CD4-positive, alpha-beta memory T cell (primary cell): ENCODE measurements around the gene VPS13D. TPM values are rescaled to one million over a fixed set of nuclear protein-coding genes. Genes with fewer than 3 reads are reported as not detected.
A peak's percentile ranks its signal among the peaks of the same experiment; 100 is the strongest.

ENCODE experiments used
- CTCF ChIA-PET: fragments of 350-600 bp; sonication (Branson Sonifier 250); formaldehyde crosslinking; loops from one replicate; lab custom pipeline; 2021; ENCODE audit warnings: inconsistent platforms; ENCODE audit not compliant: partially characterized antibody; lab: Charles Lee
- POLR2A ChIA-PET: fragments of 350-600 bp; sonication (Branson Sonifier 250); formaldehyde crosslinking; loops from one replicate; lab custom pipeline; 2021; ENCODE audit not compliant: partially characterized antibody; lab: Charles Lee
- DNase-seq, 5 donors: peaks; one replicate each; pipeline versions ENCODE4 v3.0.0 to v3.0.0-alpha.2; 2020 to 2022; ENCODE audit warnings: mixed read lengths in 1 of 5
- H3K27ac ChIP-seq: one replicate; pipeline ENCODE4 v1.7.0; 2013; ENCODE audit warnings: low read depth, low read length
- H3K27me3 ChIP-seq: 2 replicates; pipeline ENCODE4 v1.7.0; 2013; ENCODE audit warnings: mild to moderate bottlenecking, low read length, moderate library complexity; ENCODE audit not compliant: insufficient read depth
- H3K36me3 ChIP-seq: 2 replicates; pipeline ENCODE4 v1.7.0; 2013; ENCODE audit warnings: mild to moderate bottlenecking, low read length, moderate library complexity; ENCODE audit not compliant: insufficient read depth
- H3K4me1 ChIP-seq: 2 replicates; pipeline ENCODE4 v1.7.0; 2013; ENCODE audit warnings: mild to moderate bottlenecking, low read length, moderate library complexity; ENCODE audit not compliant: insufficient read depth
- H3K4me3 ChIP-seq, 2 donors: one replicate each; pipeline ENCODE4 v1.7.0; 2013; ENCODE audit warnings: low read length in 2 of 2, mild to moderate bottlenecking in 1 of 2
- H3K9me3 ChIP-seq, 2 donors: one replicate each; pipeline ENCODE4 v1.7.0; 2013; ENCODE audit warnings: low read length in 2 of 2, control low read depth in 1 of 2; ENCODE audit not compliant: control insufficient read depth in 1 of 2
- H3K27ac Mint-ChIP-seq, 7 donors: one replicate each; pipeline ENCODE4 v1.8.0; 2020 to 2021; ENCODE audit warnings: mixed read lengths in 7 of 7, mild to moderate bottlenecking in 6 of 7, inconsistent platforms in 3 of 7, moderate library complexity in 3 of 7
- H3K27me3 Mint-ChIP-seq, 2 donors: one replicate each; pipeline ENCODE4 v1.8.0; 2020 to 2021; ENCODE audit warnings: mixed read lengths in 2 of 2
- H3K36me3 Mint-ChIP-seq, 2 donors: one replicate each; pipeline ENCODE4 v1.8.0; 2020 to 2021; ENCODE audit warnings: mixed read lengths in 2 of 2, inconsistent platforms in 1 of 2, mild to moderate bottlenecking in 1 of 2
- H3K4me1 Mint-ChIP-seq, 4 donors: one replicate each; pipeline ENCODE4 v1.8.0; 2020 to 2021; ENCODE audit warnings: mixed read lengths in 4 of 4, mild to moderate bottlenecking in 1 of 4
- H3K4me3 Mint-ChIP-seq, 8 donors: one replicate each; pipeline ENCODE4 v1.8.0; 2020 to 2021; ENCODE audit warnings: mixed read lengths in 8 of 8, mild to moderate bottlenecking in 7 of 8, moderate library complexity in 6 of 8, inconsistent platforms in 3 of 8
- H3K9me3 Mint-ChIP-seq, 8 donors: one replicate each; pipeline ENCODE4 v1.8.0; 2020 to 2021; ENCODE audit warnings: mixed read lengths in 8 of 8, mild to moderate bottlenecking in 5 of 8, inconsistent platforms in 3 of 8, moderate library complexity in 1 of 8
- intact Hi-C: fragments of 100-400 bp; cut with micrococcal nuclease; formaldehyde crosslinking; loops from one replicate; pipeline ENCODE4 v1.15.1; 2023
- polyA plus RNA-seq, 2 donors: library from polyadenylated mRNA; unstranded; fragments of 300-500 nt; fragmentation: Illumina TruSeq; gene quantifications; one replicate each; pipeline ENCODE4 v1.2.3, GENCODE V29; 2021
- total RNA-seq, 2 experiments: library from RNA; stranded (reverse); gene quantifications; one replicate each; pipeline ENCODE4 v1.2.3, GENCODE V29; 2021

The VPS13D gene
- total and polyA plus RNA-seq, 4 experiments from 2014 or later = 10.2 to 96.3 (median 52.5) TPM

GRCh38 chr1:12196641-12197482 is 33.0 kb upstream of the VPS13D start:
- Histone ChIP-seq H3K27ac (no peak overlapping the region), H3K4me1 (peaks cover 23% of the 10 kb centered on the region), H3K27me3 (no peaks in the 10 kb centered on the region), H3K4me3 (no peak overlapping the region), H3K9me3 (no peaks in the 10 kb centered on the region), H3K36me3 (peaks cover 62% of the 10 kb centered on the region)
- Mint-ChIP-seq H3K4me3 (no peak overlapping the region), H3K27ac (peak overlapping the region in 5 of 7 donors; percentile 6 to 81 (median 50)), H3K36me3 (peaks cover 35 to 67% of the 10 kb centered on the region in 2 donors), H3K9me3 (peaks cover 0 to 2% (median 0%) of the 10 kb centered on the region in 8 donors), H3K27me3 (no peaks in the 10 kb centered on the region), H3K4me1 (peaks cover 11 to 26% (median 14%) of the 10 kb centered on the region in 4 donors)
- ChIA-PET CTCF (interaction anchor here (0.8 to 10.7 kb wide), 5 partner anchors 13 to 103 kb away, joined by 3 to 90 read pairs (median 4); no protein-coding TSS in a partner anchor), POLR2A (interaction anchor here (1.3 to 1.5 kb wide), 2 partner anchors 19 to 64 kb away, joined by 3 to 4 read pairs; no protein-coding TSS in a partner anchor)
- no peak for DNase-seq
- intact Hi-C loops = no loop called here

- H3K36me3 ChIP-seq = peaks cover 55% of the 10 kb centered on the region
- H3K9me3 Mint-ChIP-seq = peaks cover 0 to 2% (median 0%) of the 10 kb centered on the region in 8 donors
- no peaks in the 10 kb centered on the region for H3K27me3 Mint-ChIP-seq
- H3K4me3 Mint-ChIP-seq = no peak overlapping the region
- ChIA-PET POLR2A (interaction anchor here (1.0 to 1.3 kb wide), 2 partner anchors 18 to 65 kb away, joined by 3 read pairs; no protein-coding TSS in a partner anchor), CTCF (interaction anchor here (0.8 to 10.7 kb wide), 5 partner anchors 12 to 104 kb away, joined by 3 to 90 read pairs (median 4); no protein-coding TSS in a partner anchor)
- peaks cover 29% of the 10 kb centered on the region for H3K4me1 ChIP-seq
- intact Hi-C loops = no loop called here
- DNase-seq = no peak
- peak overlapping the region in 2 of 7 donors; percentile 35 to 60 for H3K27ac Mint-ChIP-seq
- H3K4me3 ChIP-seq = no peak overlapping the region
- H3K27me3 ChIP-seq = no peaks in the 10 kb centered on the region
- H3K36me3 Mint-ChIP-seq = peaks cover 37 to 65% of the 10 kb centered on the region in 2 donors
- no peak overlapping the region for H3K27ac ChIP-seq
- peaks cover 13 to 30% (median 16%) of the 10 kb centered on the region in 4 donors for H3K4me1 Mint-ChIP-seq
- no peaks in the 10 kb centered on the region for H3K9me3 ChIP-seq
Measured at GRCh38 chr1:12197483-12197880, 32.3 kb upstream of the VPS13D start.

GRCh38 chr1:12200208-12200607 is 29.6 kb upstream of the VPS13D start:
- peaks cover 22 to 41% (median 33%) of the 10 kb centered on the region in 4 donors for H3K4me1 Mint-ChIP-seq
- no peak overlapping the region for H3K4me3 Mint-ChIP-seq
- H3K27ac Mint-ChIP-seq = peak overlapping the region in 6 of 7 donors; percentile 40 to 81 (median 58)
- ChIA-PET CTCF (interaction anchor here (2.0 to 10.7 kb wide), 2 partner anchors 76 to 81 kb away, joined by 8 to 90 read pairs; no protein-coding TSS in a partner anchor), POLR2A (interaction anchor here (1.3 to 5.4 kb wide), 4 partner anchors 10 to 292 kb away, joined by 3 to 25 read pairs (median 10); no protein-coding TSS in a partner anchor)
- peaks cover 35% of the 10 kb centered on the region for H3K36me3 ChIP-seq
- H3K27me3 Mint-ChIP-seq = no peaks in the 10 kb centered on the region
- H3K9me3 Mint-ChIP-seq = no peaks in the 10 kb centered on the region
- H3K27me3 ChIP-seq = no peaks in the 10 kb centered on the region
- intact Hi-C loops = no loop called here
- no peak overlapping the region for H3K4me3 ChIP-seq
- DNase-seq = no peak
- peaks cover 26 to 64% of the 10 kb centered on the region in 2 donors for H3K36me3 Mint-ChIP-seq
- H3K27ac ChIP-seq = no peak overlapping the region
- H3K4me1 ChIP-seq = peaks cover 54% of the 10 kb centered on the region
- no peaks in the 10 kb centered on the region for H3K9me3 ChIP-seq

GRCh38 chr1:12201352-12202189 is 28.3 kb upstream of the VPS13D start:
- no peaks in the 10 kb centered on the region for H3K27me3 Mint-ChIP-seq
- no peak overlapping the region for H3K4me3 ChIP-seq
- ChIA-PET POLR2A (interaction anchor here (0.8 to 5.4 kb wide), 7 partner anchors 9 to 293 kb away, joined by 3 to 25 read pairs (median 4); no protein-coding TSS in a partner anchor), CTCF (interaction anchor here (0.7 to 10.7 kb wide), 4 partner anchors 18 to 100 kb away, joined by 3 to 90 read pairs (median 6); no protein-coding TSS in a partner anchor)
- H3K36me3 Mint-ChIP-seq = peaks cover 25 to 63% of the 10 kb centered on the region in 2 donors
- H3K9me3 ChIP-seq = no peaks in the 10 kb centered on the region
- peak overlapping the region in 2 of 8 donors; percentile 6 to 21 for H3K4me3 Mint-ChIP-seq
- peaks cover 51% of the 10 kb centered on the region for H3K4me1 ChIP-seq
- intact Hi-C loops = no loop called here
- H3K27ac ChIP-seq = peak overlapping the region; percentile 26
- H3K9me3 Mint-ChIP-seq = no peaks in the 10 kb centered on the region
- H3K27ac Mint-ChIP-seq = peak overlapping the region in 6 of 7 donors; percentile 42 to 92 (median 78)
- peaks cover 22 to 46% (median 33%) of the 10 kb centered on the region in 4 donors for H3K4me1 Mint-ChIP-seq
- no peak for DNase-seq
- no peaks in the 10 kb centered on the region for H3K27me3 ChIP-seq
- peaks cover 29% of the 10 kb centered on the region for H3K36me3 ChIP-seq

GRCh38 chr1:12202190-12202497 is 27.7 kb upstream of the VPS13D start:
- H3K4me1 ChIP-seq = peaks cover 51% of the 10 kb centered on the region
- Mint-ChIP-seq H3K27ac (peak overlapping the region in 6 of 7 donors; percentile 76 to 90 (median 82)), H3K4me1 (peaks cover 22 to 46% (median 33%) of the 10 kb centered on the region in 4 donors), H3K9me3 (no peaks in the 10 kb centered on the region), H3K4me3 (peak overlapping the region in 1 of 8 donors; percentile 39), H3K27me3 (no peaks in the 10 kb centered on the region), H3K36me3 (peaks cover 25 to 62% of the 10 kb centered on the region in 2 donors)
- H3K9me3 ChIP-seq = no peaks in the 10 kb centered on the region
- H3K36me3 ChIP-seq = peaks cover 31% of the 10 kb centered on the region
- ChIA-PET POLR2A (interaction anchor here (0.8 to 5.4 kb wide), 6 partner anchors 8 to 77 kb away, joined by 3 to 25 read pairs (median 6); no protein-coding TSS in a partner anchor), CTCF (interaction anchor here (0.7 to 10.7 kb wide), 3 partner anchors 19 to 100 kb away, joined by 3 to 90 read pairs (median 3); no protein-coding TSS in a partner anchor)
- intact Hi-C loops = no loop called here
- no peak for DNase-seq
- H3K27ac ChIP-seq = no peak overlapping the region
- no peaks in the 10 kb centered on the region for H3K27me3 ChIP-seq
- H3K4me3 ChIP-seq = no peak overlapping the region

- peaks cover 22 to 46% (median 33%) of the 10 kb centered on the region in 4 donors for H3K4me1 Mint-ChIP-seq
- Histone ChIP-seq H3K27me3 (no peaks in the 10 kb centered on the region), H3K27ac (no peak overlapping the region), H3K36me3 (peaks cover 26% of the 10 kb centered on the region), H3K4me3 (no peak overlapping the region), H3K4me1 (peaks cover 51% of the 10 kb centered on the region), H3K9me3 (no peaks in the 10 kb centered on the region)
- intact Hi-C loops = no loop called here
- peaks cover 25 to 61% of the 10 kb centered on the region in 2 donors for H3K36me3 Mint-ChIP-seq
- H3K27ac Mint-ChIP-seq = peak overlapping the region; percentile 76 to 90 (median 84)
- ChIA-PET CTCF (interaction anchor here (0.7 to 10.7 kb wide), 2 partner anchors 78 to 101 kb away, joined by 3 to 90 read pairs; no protein-coding TSS in a partner anchor), POLR2A (interaction anchor here (0.8 to 5.6 kb wide), 6 partner anchors 8 to 77 kb away, joined by 3 to 29 read pairs (median 6); no protein-coding TSS in a partner anchor)
- H3K9me3 Mint-ChIP-seq = no peaks in the 10 kb centered on the region
- DNase-seq = no peak
- no peaks in the 10 kb centered on the region for H3K27me3 Mint-ChIP-seq
- H3K4me3 Mint-ChIP-seq = peak overlapping the region in 1 of 8 donors; percentile 39
Measured at GRCh38 chr1:12202577-12202976, 27.3 kb upstream of the VPS13D start.
